ENCODE results near the gene MRAP2.
"Not testable (repeated sequence)": the region's sequence is repeated elsewhere in the genome, so short reads cannot be mapped to it uniquely, and the experiment has no call there.

Gene MRAP2

GRCh38 chr6:84081222-84081621 is 47.6 kb downstream of the MRAP2 start:
- no peak for DNase-seq

GRCh38 chr6:84082689-84083265 is 49.2 kb downstream of the MRAP2 start:
- peak; percentile 49 for DNase-seq

GRCh38 chr6:84084705-84085104 is 51.1 kb downstream of the MRAP2 start:
- not testable (repeated sequence) for DNase-seq

GRCh38 chr6:84086056-84086455 is 52.5 kb downstream of the MRAP2 start:
- no peak for DNase-seq

GRCh38 chr6:84086545-84087429 is 53.2 kb downstream of the MRAP2 start:
- DNase-seq = no peak

- DNase-seq = no peak
Measured at GRCh38 chr6:84089081-84089480, 55.5 kb downstream of the MRAP2 start.

GRCh38 chr6:84089552-84089951 is 56.0 kb downstream of the MRAP2 start:
- no peak for DNase-seq

GRCh38 chr6:84093441-84094435 is 60.2 kb downstream of the MRAP2 start:
- DNase-seq = no peak

- DNase-seq = peak; percentile 55
Measured at GRCh38 chr6:84095156-84095555, 61.6 kb downstream of the MRAP2 start.

GRCh38 chr6:84103029-84103428 is 69.5 kb downstream of the MRAP2 start:
- no peak for DNase-seq

- DNase-seq = not testable (repeated sequence)
Measured at GRCh38 chr6:84105215-84105924, 71.8 kb downstream of the MRAP2 start.

GRCh38 chr6:84107495-84107894 is 73.9 kb downstream of the MRAP2 start:
- DNase-seq = peak; percentile 86

- DNase-seq = not testable (repeated sequence)
Measured at GRCh38 chr6:84111351-84111750, 77.8 kb downstream of the MRAP2 start.

- DNase-seq = not testable (repeated sequence)
Measured at GRCh38 chr6:84114933-84115594, 81.5 kb downstream of the MRAP2 start.

- DNase-seq = no peak
Measured at GRCh38 chr6:84118191-84118590, 84.6 kb downstream of the MRAP2 start.

- no peak for DNase-seq
Measured at GRCh38 chr6:84119277-84119676, 85.7 kb downstream of the MRAP2 start.

GRCh38 chr6:84123186-84123585 is 89.6 kb downstream of the MRAP2 start:
- DNase-seq = no peak

GRCh38 chr6:84129588-84129987 is 96.0 kb downstream of the MRAP2 start:
- DNase-seq = not testable (repeated sequence)

- not testable (repeated sequence) for DNase-seq
Measured at GRCh38 chr6:84133385-84133784, 99.8 kb downstream of the MRAP2 start.

- no peak for DNase-seq
Measured at GRCh38 chr6:84135291-84135690, 101.7 kb downstream of the MRAP2 start.

GRCh38 chr6:84136364-84137050 is 102.9 kb downstream of the MRAP2 start:
- peak; percentile 49 for DNase-seq

All from NCI-H2171 treated with DMSO at 0.1 percent for 48 hours (cell line).